ENCODE results near the gene HK2.

Gene HK2

DNA sequence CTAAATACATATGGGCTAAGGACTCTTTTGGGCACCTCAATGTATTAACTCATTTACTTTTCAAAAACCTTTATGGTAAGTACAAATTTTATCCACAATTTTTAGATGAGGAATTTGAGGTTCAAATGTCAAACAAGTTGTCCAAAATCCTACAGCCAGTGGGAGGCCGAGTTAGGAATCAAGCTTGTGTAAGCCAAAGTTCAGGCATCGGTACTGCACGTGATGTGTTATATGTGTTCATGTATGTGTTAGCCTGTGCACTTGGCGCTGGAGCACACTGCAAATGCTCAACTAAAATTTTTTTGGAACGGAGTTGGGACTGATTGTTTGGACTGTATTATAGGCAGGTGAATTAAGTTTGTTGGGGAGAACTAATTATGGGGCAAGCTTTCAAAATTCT, 22.7 kb downstream of the HK2 start:
- H3K4me3 ChIP-seq (ENCODE audit: low read depth, low read length): no peak overlapping the region

DNA sequence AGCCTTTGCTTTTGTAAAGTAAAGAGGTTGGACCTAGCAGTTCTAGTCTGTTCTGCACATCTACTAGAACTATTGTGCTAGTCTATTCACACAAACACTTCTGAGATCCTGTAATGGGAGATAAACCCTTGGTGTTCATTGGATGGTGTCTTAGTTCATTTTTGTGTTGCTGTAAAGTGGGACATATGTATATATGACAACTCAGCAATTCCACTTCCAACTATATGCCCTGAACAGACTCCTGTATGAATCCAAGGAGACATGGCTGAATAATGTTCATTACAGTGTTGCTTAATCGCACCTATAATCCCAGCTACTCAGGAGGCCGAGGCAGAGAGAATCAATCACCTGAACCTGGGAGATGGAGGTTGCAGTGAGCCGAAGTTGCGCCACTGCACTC, 23.3 kb downstream of the HK2 start:
- H3K4me3 ChIP-seq (ENCODE audit: low read depth, low read length): no peak overlapping the region

DNA sequence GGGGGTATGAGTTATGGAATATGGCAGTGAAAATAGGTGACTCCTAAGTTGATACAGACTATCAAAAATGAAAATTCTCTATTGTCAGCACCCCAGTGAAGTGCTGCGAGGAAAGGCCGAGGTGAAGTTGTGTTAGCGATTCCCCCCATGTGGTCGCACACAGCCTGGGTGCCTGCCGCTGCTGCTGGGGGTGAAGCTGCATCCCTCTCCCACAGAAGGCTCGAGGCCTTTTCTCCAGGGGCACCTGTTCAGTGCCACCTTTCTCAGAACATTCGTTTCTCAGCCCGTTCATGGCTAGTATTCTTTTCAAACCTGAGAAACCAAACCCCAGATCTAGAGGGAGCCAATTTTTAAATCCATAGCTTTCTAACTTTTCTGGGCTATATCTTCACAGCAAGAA, 23.8 kb downstream of the HK2 start:
- no peak overlapping the region for H3K4me3 ChIP-seq (ENCODE audit: low read depth, low read length)

DNA sequence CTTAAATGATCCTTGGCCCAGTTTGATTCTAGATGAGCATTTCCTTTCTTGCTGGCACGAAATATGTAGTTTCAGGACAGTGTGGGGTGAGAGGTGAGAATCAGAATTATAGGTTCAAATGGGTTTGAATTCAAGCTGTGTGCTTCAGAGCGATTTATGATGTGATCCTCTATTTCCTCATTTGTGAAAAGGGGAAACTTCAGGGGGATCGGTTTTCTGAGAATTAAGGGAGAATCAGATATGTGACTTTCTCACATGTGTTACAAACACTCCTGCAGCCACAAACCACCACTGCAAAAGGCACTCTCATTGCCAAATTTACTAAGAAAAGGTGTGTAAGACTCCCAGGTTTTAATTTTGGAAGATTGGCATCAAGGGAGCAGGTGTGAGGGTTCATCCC, 24.4 kb downstream of the HK2 start:
- no peak overlapping the region for H3K4me3 ChIP-seq (ENCODE audit: low read depth, low read length)

DNA sequence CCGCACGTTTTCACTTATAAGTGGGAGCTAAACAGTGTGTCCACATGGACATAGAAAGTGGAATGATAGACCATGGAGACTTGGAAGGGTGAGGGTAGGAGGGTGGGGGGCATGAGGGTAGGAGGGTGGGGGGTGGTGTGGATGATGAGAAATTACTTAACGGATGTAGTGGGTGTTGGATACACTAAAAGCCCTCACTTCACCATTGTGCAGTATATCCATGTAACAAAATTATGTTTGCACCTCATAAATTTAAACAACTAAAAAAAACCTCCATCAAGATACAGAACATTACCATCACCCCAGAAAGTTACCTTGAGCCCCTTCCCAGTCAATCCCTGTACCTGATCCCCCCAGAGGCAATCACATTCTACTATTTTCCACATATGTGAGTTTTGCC, 26.2 kb downstream of the HK2 start:
- H3K4me3 ChIP-seq (ENCODE audit: low read depth, low read length): no peak overlapping the region

DNA sequence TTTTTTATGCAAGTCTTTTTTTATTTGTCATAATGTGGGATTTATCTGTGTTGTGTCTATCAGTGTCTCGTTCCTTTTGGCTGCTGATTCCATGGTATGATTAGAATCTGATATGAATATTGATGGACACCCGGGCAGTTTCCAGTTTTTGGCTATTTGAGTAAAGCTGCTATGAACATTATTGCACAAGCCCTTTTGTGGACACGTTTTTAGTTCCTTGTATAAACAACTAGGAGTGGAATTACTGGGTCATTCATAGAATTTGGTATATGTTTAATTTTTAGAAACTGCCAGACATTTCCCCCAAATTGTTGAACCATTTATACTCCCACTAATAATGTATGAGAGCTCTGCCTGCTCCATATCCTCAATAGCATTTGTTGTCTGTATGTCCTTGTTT, 26.6 kb downstream of the HK2 start:
- no peak overlapping the region for H3K4me3 ChIP-seq (ENCODE audit: low read depth, low read length)

DNA sequence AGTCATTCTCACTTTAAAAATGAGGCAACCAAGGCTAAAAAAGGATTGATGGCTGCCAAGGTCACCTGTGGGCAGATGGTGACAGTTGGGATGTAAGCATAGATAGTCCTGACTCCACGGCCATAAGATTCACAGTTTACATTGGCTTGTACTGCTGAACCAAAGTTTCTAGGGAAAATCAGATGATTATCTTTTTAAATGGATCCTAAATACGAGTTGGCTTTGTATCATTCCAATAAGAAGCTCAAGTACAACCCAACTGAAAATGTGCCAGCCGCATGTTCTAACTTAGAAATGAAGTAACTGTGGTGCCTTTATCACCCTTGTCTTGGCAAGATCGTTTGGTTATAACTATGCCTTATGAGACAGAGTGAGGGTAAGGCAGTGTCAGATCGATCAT, 27.6 kb downstream of the HK2 start:
- no peak overlapping the region for H3K4me3 ChIP-seq (ENCODE audit: low read depth, low read length)

DNA sequence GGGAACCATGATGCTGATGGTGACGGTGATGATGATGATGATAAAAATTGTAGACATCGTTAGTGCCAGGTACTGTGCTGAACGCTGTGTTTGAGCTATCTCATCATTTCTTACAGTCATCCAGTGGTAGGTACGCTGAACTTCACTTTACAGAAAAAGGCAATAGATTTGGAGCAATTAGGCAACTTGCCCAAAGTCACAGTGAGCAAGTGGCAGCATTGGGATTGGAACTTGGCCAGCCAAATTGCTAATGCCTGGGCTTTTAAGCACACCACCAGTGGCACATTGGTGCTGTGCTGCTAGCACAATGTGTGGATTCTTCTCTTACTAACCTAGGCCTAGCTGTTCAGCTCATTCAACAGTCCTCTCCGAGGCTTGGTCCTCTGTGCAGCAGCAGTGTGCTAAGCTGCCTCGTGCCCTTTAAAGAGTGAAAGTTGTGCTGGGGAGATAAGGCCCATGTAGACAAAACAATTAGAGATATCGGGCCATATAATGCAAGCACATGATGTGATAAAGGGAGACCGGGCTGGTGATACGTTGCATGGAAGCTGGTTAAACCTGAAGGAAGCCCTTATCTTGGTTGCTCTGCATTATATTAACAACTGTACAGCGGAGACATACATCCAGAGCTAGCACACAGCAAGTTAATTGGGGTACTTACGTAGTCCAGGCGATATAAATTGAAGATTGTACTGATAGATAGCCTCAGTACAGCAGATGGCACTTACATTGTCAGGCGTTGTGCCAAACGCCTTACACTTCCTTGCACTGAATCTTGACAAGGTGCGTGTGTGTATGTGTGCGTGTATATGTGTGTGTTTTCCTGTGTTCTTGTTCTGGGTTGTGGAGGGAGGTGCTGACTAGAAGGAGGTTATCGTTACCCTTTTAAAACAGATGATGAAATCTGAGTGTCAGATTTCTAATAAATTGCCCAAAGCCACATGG, 28.4 kb downstream of the HK2 start:
- H3K4me3 ChIP-seq (ENCODE audit: low read depth, low read length): no peak overlapping the region

DNA sequence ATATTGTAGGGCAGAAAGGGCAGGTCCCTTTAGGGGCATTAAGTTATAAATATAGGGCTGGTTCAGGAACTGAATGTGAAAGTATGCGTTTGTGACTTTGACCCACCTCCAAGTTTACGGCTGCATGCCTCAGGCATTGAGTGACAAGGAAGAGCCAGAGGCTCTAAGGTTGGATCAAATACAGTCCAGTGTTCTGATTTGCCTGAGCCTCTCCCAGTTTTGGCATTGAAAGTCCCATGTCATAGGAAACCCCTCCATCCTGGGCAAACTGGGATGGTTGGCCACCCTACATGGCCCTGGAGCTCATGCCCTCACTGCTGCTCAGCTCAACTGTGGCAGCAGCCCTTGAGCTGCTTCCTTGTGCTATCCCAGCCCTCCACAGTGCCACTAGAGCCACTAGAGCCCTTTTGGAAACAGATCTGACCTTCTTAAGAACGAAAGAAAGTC, 29.9 kb downstream of the HK2 start:
- no peak overlapping the region for H3K4me3 ChIP-seq (ENCODE audit: low read depth, low read length)

DNA sequence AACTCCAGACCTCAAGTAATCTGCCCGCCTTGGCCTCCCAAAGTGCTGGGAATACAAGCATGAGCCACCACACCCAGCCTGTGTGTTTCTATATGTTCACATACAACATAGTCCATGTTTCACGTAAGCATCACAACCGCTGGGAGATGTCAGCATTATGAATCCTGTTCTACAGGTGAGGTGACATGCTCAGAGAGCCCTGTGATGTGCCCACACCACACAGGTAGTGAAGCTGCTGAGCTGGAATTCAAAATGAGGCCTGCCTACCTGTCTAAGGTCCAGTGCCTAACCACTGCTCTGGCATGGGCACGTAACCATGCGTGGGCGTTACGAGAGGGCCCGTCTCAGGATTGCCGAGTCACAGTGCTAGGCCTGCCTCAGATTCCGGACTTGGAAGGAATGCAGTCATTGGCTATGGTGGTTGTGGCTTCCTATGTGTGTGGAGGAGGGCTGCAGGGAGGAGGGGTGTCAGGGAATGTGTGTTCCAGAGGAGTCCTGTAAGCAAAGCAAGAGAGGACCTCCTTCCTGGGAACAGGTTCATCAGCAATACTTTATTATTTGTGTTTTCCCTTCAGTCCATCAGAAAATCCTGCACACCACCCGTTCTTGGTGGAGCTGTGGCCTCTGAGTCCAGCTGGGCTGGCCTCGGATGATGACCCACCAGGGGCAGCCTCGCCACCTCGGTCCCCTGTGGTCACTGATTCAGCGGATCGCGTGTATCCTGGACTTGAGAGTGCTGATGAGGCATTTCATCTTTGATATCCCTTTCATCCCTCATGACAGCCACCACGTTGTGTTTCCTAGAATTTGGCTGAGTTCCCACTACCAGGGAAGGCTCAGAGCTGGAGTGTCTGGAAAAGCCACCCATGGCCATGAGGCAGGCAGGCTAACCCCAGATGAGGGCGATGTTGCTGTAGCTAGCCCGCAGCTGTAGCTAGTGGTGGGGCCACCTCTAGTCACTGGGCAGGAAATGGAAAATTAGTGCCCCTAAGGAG, 31.1 kb downstream of the HK2 start:
- H3K4me3 ChIP-seq (ENCODE audit: low read depth, low read length): no peak overlapping the region

DNA sequence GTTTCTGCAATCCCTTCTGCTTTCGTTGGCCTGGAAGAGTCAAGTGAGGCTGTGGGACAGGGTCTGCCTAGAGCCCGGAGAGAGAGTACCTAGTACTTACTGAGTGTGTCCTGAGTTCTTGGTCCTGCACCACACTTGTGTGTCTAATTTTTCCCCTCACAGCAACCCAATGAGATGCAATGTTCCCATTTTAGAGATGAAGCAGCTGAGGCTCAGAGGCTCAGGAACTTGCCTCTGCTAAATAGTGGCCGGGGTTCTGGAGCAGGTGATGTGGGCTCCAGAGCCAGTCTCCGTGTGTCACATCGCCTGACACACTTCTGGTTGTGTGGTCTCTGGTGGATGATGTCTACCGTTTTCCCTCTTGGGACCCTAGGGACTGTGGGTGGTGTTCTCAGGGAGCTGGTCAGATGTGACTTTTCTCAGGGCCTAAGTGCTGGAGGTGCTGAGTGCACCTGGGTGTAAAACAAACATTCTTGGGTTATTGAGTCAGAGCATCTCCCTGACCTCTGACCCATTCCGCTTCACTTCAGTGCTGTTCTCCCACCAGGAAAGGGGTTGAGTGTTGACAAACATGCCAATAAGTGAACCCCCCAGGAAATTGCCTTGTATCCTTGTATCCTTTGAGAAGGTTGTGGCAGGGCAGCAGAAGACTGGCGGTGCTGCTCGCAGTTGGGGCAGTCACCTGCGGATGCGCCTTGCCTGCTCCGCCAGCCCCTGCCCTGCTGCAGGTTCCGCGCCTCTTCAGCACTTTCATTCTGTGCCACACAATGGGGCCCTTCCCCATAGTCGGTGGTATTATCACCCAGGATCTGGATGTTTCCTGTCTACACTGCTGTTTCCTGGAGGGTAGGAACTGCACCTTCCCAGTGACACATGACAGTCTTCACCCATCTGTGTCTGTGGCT, 32.1 kb downstream of the HK2 start:
- no peak overlapping the region for H3K4me3 ChIP-seq (ENCODE audit: low read depth, low read length)

DNA sequence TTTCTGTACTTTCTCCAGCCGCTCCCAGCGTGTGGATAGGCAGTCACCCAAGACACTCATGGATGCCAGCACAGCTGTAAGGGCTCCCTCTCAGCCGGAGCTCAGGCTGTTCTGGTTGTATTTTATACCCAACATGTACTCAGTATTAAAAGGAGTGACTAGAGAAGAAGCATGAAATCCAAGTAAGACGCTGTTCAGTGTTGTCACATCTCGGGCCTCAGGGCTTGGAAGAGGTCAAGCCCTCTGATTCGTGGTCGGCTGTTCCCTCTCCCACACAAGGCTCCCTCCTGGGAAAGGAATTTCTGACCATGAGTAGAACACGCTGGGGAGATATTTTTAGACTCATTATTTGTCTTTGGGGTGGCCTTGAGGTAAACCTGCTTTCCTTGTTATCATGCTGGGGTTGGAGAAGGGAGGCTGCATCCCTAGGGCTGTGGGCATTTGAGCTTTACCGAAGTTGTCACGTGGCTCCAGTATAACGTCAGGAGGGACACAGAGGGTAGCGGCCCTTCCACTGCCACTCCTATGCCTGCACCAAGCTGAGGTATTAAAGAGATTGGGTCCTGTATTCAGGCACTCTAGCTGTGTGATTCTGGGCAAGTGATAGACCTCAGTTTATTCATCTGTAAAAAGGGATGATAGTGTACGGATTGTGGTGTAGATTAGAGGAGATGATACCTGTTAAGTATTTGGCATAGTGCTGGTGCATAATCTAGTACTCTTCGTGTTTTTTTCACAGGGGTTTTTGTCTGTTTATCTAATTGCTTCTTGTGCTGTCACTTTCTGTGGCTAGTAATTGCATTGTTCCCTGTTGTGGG, 34.1 kb downstream of the HK2 start:
- no peak overlapping the region for H3K4me3 ChIP-seq (ENCODE audit: low read depth, low read length)

DNA sequence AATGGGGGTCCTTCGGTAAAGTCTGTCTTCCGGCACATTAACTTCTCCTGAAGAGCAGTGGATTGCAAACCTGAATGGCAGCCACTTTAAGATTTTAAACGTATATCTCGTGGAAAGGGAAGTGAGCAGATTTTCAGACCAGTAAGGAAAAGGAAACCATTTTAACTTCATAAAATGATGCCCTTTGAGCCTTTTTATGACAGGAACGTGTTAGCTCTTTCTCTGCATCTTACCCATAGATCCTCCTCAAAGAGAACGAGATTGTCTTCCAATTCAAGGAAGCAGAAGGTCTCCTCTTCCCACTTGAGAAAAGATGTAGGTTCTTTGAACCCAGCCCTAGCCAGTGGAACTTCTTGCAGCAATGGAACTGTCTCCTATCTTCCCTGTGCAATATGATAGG, 35.6 kb downstream of the HK2 start:
- H3K4me3 ChIP-seq (ENCODE audit: low read depth, low read length): no peak overlapping the region

DNA sequence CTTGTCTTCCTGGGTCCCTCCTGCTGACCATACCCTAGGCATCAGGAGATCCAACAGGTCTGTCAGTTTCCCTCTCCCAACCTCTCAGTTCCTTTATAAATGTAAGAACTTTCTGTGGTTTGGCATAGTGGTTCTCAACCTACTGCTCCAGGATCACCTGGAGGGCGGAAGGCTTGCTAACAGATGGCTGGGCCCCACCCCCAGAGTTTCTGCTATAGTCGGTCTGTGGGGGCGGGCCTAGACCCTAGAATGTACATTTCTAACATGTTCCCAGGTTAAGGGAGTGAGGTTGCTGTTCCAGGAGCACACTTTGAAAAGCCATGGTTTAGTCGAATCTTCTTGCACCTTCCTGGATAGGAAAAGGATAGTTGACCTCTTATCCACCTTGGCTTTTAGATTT, 37.0 kb downstream of the HK2 start:
- no peak overlapping the region for H3K4me3 ChIP-seq (ENCODE audit: low read depth, low read length)

DNA sequence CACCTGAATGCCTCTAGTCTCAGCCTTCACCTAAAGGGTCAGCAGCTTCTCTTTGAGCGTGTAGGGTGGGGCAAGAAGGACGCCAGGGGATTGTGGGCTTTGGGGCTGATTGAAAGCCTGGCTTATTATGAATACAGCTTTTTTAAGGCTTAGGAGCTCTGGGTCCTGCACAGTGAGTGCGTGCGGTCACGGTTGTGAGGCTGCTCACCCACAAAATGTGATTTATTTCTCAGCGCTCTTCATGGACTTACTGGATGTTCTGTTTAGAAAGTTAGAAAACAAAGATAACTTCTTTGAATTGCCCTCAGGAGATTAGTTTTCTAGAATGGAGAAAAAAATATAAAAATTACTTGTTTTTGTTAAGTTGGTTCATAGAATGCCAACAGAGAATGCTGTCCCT, 37.5 kb downstream of the HK2 start:
- H3K4me3 ChIP-seq (ENCODE audit: low read depth, low read length): no peak overlapping the region

DNA sequence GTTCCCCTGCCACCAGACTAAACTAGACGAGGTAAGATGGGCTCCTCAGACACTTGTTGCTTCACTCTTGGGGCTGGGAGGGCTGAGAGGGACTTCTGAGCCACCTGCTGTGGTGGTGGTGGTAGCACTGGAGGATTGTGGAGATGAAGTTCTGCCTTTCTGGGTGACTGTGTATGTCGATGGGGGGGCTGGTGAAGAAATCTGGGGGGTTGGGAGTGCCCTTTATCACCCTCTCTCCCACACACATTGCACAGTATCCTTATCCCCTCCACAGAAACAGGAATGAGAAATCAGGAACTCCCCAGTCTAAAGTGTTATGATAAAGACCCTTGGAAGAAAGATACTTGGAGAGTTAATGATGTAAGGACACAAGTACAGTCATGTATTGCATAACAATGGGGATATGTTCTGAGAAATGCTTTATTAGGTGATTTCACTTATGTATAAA, 38.5 kb downstream of the HK2 start:
- no peak overlapping the region for H3K4me3 ChIP-seq (ENCODE audit: low read depth, low read length)

DNA sequence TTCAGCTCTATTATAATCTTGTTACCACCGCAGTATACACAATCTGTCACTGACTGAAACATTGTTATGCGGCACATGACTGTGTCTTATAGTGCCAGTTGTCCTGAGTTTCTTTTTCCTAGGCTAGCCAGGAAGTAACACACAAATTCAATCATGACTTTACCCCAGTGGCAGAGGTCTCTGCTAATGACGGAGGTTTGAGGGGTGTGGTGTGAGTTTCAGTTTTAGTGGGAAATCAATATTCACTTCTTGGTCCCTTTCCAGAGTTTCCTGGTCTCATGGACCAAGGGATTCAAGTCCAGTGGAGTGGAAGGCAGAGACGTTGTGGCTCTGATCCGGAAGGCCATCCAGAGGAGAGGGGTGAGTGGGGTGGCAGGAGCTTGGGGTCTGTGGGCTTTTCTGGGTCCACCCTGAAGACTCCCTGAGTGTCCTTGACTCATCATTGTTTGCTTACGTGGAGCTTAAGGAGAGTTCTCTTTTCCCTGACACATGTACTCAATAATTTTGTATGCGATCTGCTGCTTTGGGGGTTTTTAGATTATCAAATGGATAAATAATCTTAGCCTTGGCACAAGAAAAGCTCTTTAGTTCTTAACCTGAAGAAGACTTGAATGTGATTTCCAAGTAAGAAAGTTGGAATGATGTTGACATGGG, 39.2 kb downstream of the HK2 start:
- no peak overlapping the region for H3K4me3 ChIP-seq (ENCODE audit: low read depth, low read length)

DNA sequence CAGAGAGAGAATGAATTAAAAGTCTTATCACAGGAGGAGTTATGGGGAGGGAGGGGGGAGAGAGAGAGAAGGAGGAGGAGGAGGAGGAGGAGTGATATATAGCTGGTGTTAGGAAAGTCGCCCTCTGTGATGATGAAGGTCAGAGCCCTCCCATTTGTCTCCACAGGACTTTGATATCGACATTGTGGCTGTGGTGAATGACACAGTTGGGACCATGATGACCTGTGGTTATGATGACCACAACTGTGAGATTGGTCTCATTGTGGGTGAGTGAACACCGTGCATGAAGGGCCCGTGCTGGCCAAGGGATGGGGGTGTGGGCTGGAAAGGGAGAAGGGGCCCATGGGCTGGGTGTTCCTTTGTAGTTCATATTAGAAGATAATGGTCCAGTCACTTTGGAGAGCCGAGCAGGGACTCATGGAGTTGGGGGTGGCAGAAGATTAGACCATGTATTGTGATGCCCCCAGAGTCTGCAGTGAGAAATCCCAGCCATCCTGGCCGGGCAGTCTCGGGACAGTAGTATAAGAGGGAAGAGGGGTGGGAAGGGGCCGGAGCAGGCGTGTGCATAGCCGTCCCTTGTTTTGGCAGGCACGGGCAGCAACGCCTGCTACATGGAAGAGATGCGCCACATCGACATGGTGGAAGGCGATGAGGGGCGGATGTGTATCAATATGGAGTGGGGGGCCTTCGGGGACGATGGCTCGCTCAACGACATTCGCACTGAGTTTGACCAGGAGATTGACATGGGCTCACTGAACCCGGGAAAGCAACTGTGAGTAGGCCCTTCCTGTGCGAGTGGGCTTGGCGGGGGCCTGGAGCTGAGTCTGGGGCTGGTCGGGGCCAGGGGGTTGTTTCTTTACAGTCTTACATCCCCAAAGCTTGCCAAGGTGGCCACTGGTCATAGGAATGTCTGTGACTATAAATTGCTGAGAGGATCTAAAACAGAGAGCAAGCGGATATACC, 40.0 kb downstream of the HK2 start:
- H3K4me3 ChIP-seq (ENCODE audit: low read depth, low read length): no peak overlapping the region

Measured in iPS-11a (cell line).